T-helper 9 cell (primary cell): ENCODE measurements around the gene RAF1.
"Not testable (repeated sequence)": the region's sequence is repeated elsewhere in the genome, so short reads cannot be mapped to it uniquely, and the experiment has no call there.

Source experiments
- DNase-seq: peaks from one replicate; pipeline ENCODE4 v3.0.0-alpha.2; 2020
- total RNA-seq, 2 donors: gene quantifications; one replicate each; lab custom pipeline; 2026; lab: John Stamatoyannopoulos, UW

The RAF1 gene
- 218 to 243 reads per million in 2 donors for total RNA-seq

GRCh38 chr3:12663936-12664908, at the start of gene RAF1:
RAF1 (minus strand) TSS chr3:12664117; CDS start chr3:12618721, 45,396 bp downstream.
- peak; percentile 94 for DNase-seq

GRCh38 chr3:12710062-12710461, 46.1 kb upstream of the RAF1 start:
- no peak for DNase-seq

- DNase-seq: no peak
Measured at GRCh38 chr3:12709334-12709733, 45.4 kb upstream of the RAF1 start.

- no peak for DNase-seq
Measured at GRCh38 chr3:12708584-12709192, 44.8 kb upstream of the RAF1 start.

GRCh38 chr3:12707449-12707848, 43.5 kb upstream of the RAF1 start:
- DNase-seq: no peak

GRCh38 chr3:12706504-12707253, 42.8 kb upstream of the RAF1 start:
- DNase-seq: peak; percentile 21

GRCh38 chr3:12705981-12706380, 42.1 kb upstream of the RAF1 start:
- no peak for DNase-seq

GRCh38 chr3:12705374-12705926, 41.5 kb upstream of the RAF1 start:
- DNase-seq: no peak

- no peak for DNase-seq
Measured at GRCh38 chr3:12702501-12702900, 38.6 kb upstream of the RAF1 start.

GRCh38 chr3:12701601-12702000, 37.7 kb upstream of the RAF1 start:
- DNase-seq: not testable (repeated sequence)

GRCh38 chr3:12700800-12701199, 36.9 kb upstream of the RAF1 start:
- DNase-seq: no peak

- DNase-seq: no peak
Measured at GRCh38 chr3:12695916-12696315, 32.0 kb upstream of the RAF1 start.

GRCh38 chr3:12695112-12695511, 31.2 kb upstream of the RAF1 start:
- no peak for DNase-seq

- no peak for DNase-seq
Measured at GRCh38 chr3:12692444-12692843, 28.5 kb upstream of the RAF1 start.

- no peak for DNase-seq
Measured at GRCh38 chr3:12689997-12690711, 26.2 kb upstream of the RAF1 start.

- DNase-seq: no peak
Measured at GRCh38 chr3:12687948-12688347, 24.0 kb upstream of the RAF1 start.

GRCh38 chr3:12686096-12686495, 22.2 kb upstream of the RAF1 start:
- DNase-seq: no peak

- no peak for DNase-seq
Measured at GRCh38 chr3:12681943-12682390, 18.1 kb upstream of the RAF1 start.

- no peak for DNase-seq
Measured at GRCh38 chr3:12681089-12681942, 17.4 kb upstream of the RAF1 start.

GRCh38 chr3:12679468-12679867, 15.6 kb upstream of the RAF1 start:
- no peak for DNase-seq

GRCh38 chr3:12677616-12678015, 13.7 kb upstream of the RAF1 start:
- no peak for DNase-seq
